Body of pancreas (tissue), 4 donors: ENCODE data around the gene ATRIP. TPM values are rescaled to one million over a fixed set of nuclear protein-coding genes. Genes with fewer than 3 reads are reported as not detected.
A peak's percentile ranks its signal among the peaks of the same experiment; 100 is the strongest.

Experiments used
- ATAC-seq: fragments of 150-250 bp; one replicate; pipeline ENCODE4 v1.9.1; 2016
- DNase-seq, 4 donors: peaks; one replicate each; pipeline ENCODE4 v3.0.0-alpha.2; 2019
- H3K27ac ChIP-seq, 4 donors: fragments of 200-600 bp; sonication (generic); 1 replicate in 3 of 4; 2 replicates in 1 of 4; pipeline versions ENCODE4 v1.5.1 to v1.6.1; 2016 to 2019; ENCODE audit warnings: mild to moderate bottlenecking in 1 of 4, mixed read lengths in 1 of 4, moderate library complexity in 1 of 4
- H3K27me3 ChIP-seq, 2 donors: fragments of 200-600 bp; sonication (generic); one replicate each; pipeline ENCODE4 v1.6.0; 2016; ENCODE audit warnings: mild to moderate bottlenecking in 1 of 2
- H3K36me3 ChIP-seq, 2 donors: fragments of 200-600 bp; sonication (generic); replicated peaks in 1 of 2; 2 replicates each; pipeline ENCODE4 v1.5.1; 2016; ENCODE audit warnings: low read depth in 2 of 2; ENCODE audit not compliant: insufficient read depth in 1 of 2
- H3K4me1 ChIP-seq: fragments of 200-600 bp; sonication (generic); one replicate; pipeline ENCODE4 v1.6.0; 2016
- H3K4me3 ChIP-seq, 2 donors: fragments of 200-600 bp; sonication (generic); 1 replicate in 1 of 2; 2 replicates in 1 of 2; pipeline ENCODE4 v1.5.1; 2016 to 2019
- H3K9me3 ChIP-seq, 3 donors: fragments of 200-600 bp; sonication (generic); 1 replicate in 2 of 3; 2 replicates in 1 of 3; pipeline ENCODE4 v1.5.1; 2016
- CTCF ChIP-seq, 7 experiments: fragments of 450-650 bp in 4 of 7; fragments of 200-600 bp in 3 of 7; sonication (generic) in 3 of 7; IDR thresholded peaks; one replicate each; pipeline ENCODE4 v1.5.1; 2016 to 2019; ENCODE audit warnings: antibody characterized with exemption in 7 of 7
- POLR2A ChIP-seq, 3 donors: fragments of 450-650 bp; IDR thresholded peaks; one replicate each; pipeline ENCODE4 v1.6.1; 2016; ENCODE audit warnings: antibody characterized with exemption in 3 of 3, mild to moderate bottlenecking in 2 of 3
- WGBS, 2 donors: methylation state at CpG; one replicate each; pipeline ENCODE4 v1.1.5; 2017; 5-methylcytosine and 5-hydroxymethylcytosine counted together
- intact Hi-C: fragments of 100-400 bp; cut with DNase I; formaldehyde crosslinking; loops from one replicate; pipeline ENCODE4 v1.15.1; 2023
- total RNA-seq, 2 donors: library from RNA; depleted of rRNA; stranded (reverse); fragments of >200 nt; gene quantifications; one replicate each; pipeline ENCODE4 v1.1.0, GENCODE V29; 2016

Gene ATRIP
- total RNA-seq, 2 donors from 2014 or later: 2.6 to 4.3 TPM

- 67 to 80% methylated on average over 1 to 9 of the region's 9 CpGs for WGBS, 2 donors
- Histone ChIP-seq H3K27ac (no peak overlapping the region), H3K9me3 (no peaks in the 10 kb centered on the region), H3K36me3 (peaks cover 10 to 12% of the 10 kb centered on the region in 2 donors), H3K27me3 (no peaks in the 10 kb centered on the region), H3K4me3 (no peak overlapping the region), H3K4me1 (peaks cover 34% of the 10 kb centered on the region)
- intact Hi-C loops: loop anchor here (5.0 kb wide), 3 partner anchors 44 to 99 kb away; partner anchors contain the start of gene UCN2
- TF ChIP-seq POLR2A (IDR thresholded peaks at IDR 0.05): no peak
- no peak for TF ChIP-seq CTCF (IDR thresholded peaks at IDR 0.05)
- ATAC-seq (no peak), DNase-seq (no peak)
These were observed 17.2 kb downstream of the ATRIP start for GRCh38 chr3:48463703-48464102.

GRCh38 chr3:48464713-48465221, 18.2 kb downstream of the ATRIP start:
- H3K4me1 ChIP-seq: peaks cover 45% of the 10 kb centered on the region
- no peaks in the 10 kb centered on the region for H3K27me3 ChIP-seq
- ATAC-seq: no peak
- WGBS, 2 donors: 92 to 97% methylated on average over 10 to 17 of the region's 17 CpGs
- intact Hi-C loops: loop anchor here (5.0 kb wide), 3 partner anchors 43 to 98 kb away; partner anchors contain the start of gene UCN2
- peak overlapping the region; percentile 93 to 100 (median 99) for H3K27ac ChIP-seq
- no peak overlapping the region for H3K4me3 ChIP-seq
- TF ChIP-seq POLR2A (IDR thresholded peaks at IDR 0.05) (no peak), CTCF (IDR thresholded peaks at IDR 0.05) (no peak)
- H3K9me3 ChIP-seq: no peaks in the 10 kb centered on the region
- H3K36me3 ChIP-seq: peaks cover 9 to 10% of the 10 kb centered on the region in 2 donors
- DNase-seq: peak in 1 of 4 donors; percentile 31

GRCh38 chr3:48465237-48465530, 18.6 kb downstream of the ATRIP start:
- no peaks in the 10 kb centered on the region for H3K27me3 ChIP-seq
- DNase-seq: no peak
- WGBS, 2 donors: 9 to 12% methylated on average over 4 to 7 of the region's 7 CpGs
- H3K4me1 ChIP-seq: peaks cover 49% of the 10 kb centered on the region
- intact Hi-C loops: no loop called here
- peak; percentile 1 for ATAC-seq
- peaks cover 5 to 6% of the 10 kb centered on the region in 2 donors for H3K36me3 ChIP-seq
- TF ChIP-seq CTCF (IDR thresholded peaks at IDR 0.05): no peak
- TF ChIP-seq POLR2A (IDR thresholded peaks at IDR 0.05): no peak
- no peak overlapping the region for H3K4me3 ChIP-seq
- no peaks in the 10 kb centered on the region for H3K9me3 ChIP-seq
- peak overlapping the region; percentile 93 to 100 (median 99) for H3K27ac ChIP-seq

- H3K9me3 ChIP-seq: no peaks in the 10 kb centered on the region
- peak overlapping the region in 1 of 2 donors; percentile 17 for H3K4me3 ChIP-seq
- H3K36me3 ChIP-seq: peaks cover under 1 to 2% of the 10 kb centered on the region in 2 donors
- peak; percentile 98 to 100 (median 100) for DNase-seq
- peak overlapping the region; percentile 98 to 100 (median 99) for H3K27ac ChIP-seq
- intact Hi-C loops: no loop called here
- peaks cover 55% of the 10 kb centered on the region for H3K4me1 ChIP-seq
- 0 to 1% methylated on average over 5 to 21 of the region's 21 CpGs for WGBS, 2 donors
- TF ChIP-seq CTCF (IDR thresholded peaks at IDR 0.05) (peak; percentile 60 to 98 (median 95)), POLR2A (IDR thresholded peaks at IDR 0.05) (peak; percentile 90 to 98 (median 96))
- no peaks in the 10 kb centered on the region for H3K27me3 ChIP-seq
- peak; percentile 93 for ATAC-seq
These were observed 19.2 kb downstream of the ATRIP start for GRCh38 chr3:48465531-48466378.
